ENCODE measurements around the gene ZNF407.

Gene ZNF407

GRCh38 chr18:74760026-74760425 lies 162.4 kb downstream of the ZNF407 start:
- peaks cover 42% of the 10 kb centered on the region for H3K36me3 Mint-ChIP-seq
- no peak overlapping the region for H3K27ac Mint-ChIP-seq
- H3K9me3 Mint-ChIP-seq: peaks cover 17% of the 10 kb centered on the region
- no peak for ATAC-seq (ENCODE audit: low read depth)
- H3K4me1 Mint-ChIP-seq: peaks cover 10% of the 10 kb centered on the region
- DNase-seq (ENCODE audit: low spot score in 2 of 2): no peak
- no peaks in the 10 kb centered on the region for H3K27me3 Mint-ChIP-seq
- H3K4me3 Mint-ChIP-seq: no peak overlapping the region

- peaks cover 39% of the 10 kb centered on the region for H3K36me3 Mint-ChIP-seq
- H3K9me3 Mint-ChIP-seq: peaks cover 17% of the 10 kb centered on the region
- ATAC-seq (ENCODE audit: low read depth) (no peak), DNase-seq (ENCODE audit: low spot score in 2 of 2) (no peak)
- no peak overlapping the region for H3K27ac Mint-ChIP-seq
- H3K27me3 Mint-ChIP-seq: no peaks in the 10 kb centered on the region
- peaks cover 7% of the 10 kb centered on the region for H3K4me1 Mint-ChIP-seq
- no peak overlapping the region for H3K4me3 Mint-ChIP-seq
Observed at GRCh38 chr18:74760436-74760835, 162.8 kb downstream of the ZNF407 start.

GRCh38 chr18:74766251-74766650 lies 168.6 kb downstream of the ZNF407 start:
- ATAC-seq (ENCODE audit: low read depth) (no peak), DNase-seq (ENCODE audit: low spot score in 2 of 2) (no peak)
- Mint-ChIP-seq H3K4me1 (peaks cover 8% of the 10 kb centered on the region), H3K9me3 (peaks cover 5% of the 10 kb centered on the region), H3K36me3 (peaks cover 13% of the 10 kb centered on the region), H3K4me3 (no peak overlapping the region), H3K27ac (no peak overlapping the region), H3K27me3 (no peaks in the 10 kb centered on the region)

DNA sequence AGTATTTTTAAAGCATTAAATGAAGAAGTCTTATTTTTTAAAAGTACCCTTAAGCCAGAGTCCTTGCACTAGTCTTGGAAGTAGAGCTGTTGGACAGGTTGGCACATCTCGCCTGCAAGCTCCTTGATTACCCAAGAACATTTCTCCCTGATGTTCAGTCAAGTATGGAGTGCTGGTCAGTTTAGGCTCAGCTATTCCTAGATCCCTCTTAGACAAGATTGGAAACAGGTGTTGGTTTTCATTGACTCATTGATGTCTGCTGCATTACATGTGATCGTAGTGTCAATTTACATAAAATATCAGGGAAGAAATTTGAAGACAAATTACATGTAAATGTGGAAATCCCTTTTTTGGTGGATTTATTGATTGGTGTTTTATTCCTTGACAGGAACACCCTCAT lies 170.4 kb downstream of the ZNF407 start:
- no peaks in the 10 kb centered on the region for H3K27me3 Mint-ChIP-seq
- no peak for ATAC-seq (ENCODE audit: low read depth)
- no peak overlapping the region for H3K4me3 Mint-ChIP-seq
- DNase-seq (ENCODE audit: low spot score in 2 of 2): no peak
- peaks cover 11% of the 10 kb centered on the region for H3K36me3 Mint-ChIP-seq
- no peak overlapping the region for H3K27ac Mint-ChIP-seq
- peaks cover 5% of the 10 kb centered on the region for H3K9me3 Mint-ChIP-seq
- H3K4me1 Mint-ChIP-seq: peaks cover 11% of the 10 kb centered on the region

- no peak overlapping the region for H3K4me3 Mint-ChIP-seq
- ATAC-seq (ENCODE audit: low read depth) (peak; percentile 78), DNase-seq (ENCODE audit: low spot score in 2 of 2) (no peak)
- no peaks in the 10 kb centered on the region for H3K27me3 Mint-ChIP-seq
- no peaks in the 10 kb centered on the region for H3K9me3 Mint-ChIP-seq
- peaks cover 9% of the 10 kb centered on the region for H3K36me3 Mint-ChIP-seq
- H3K4me1 Mint-ChIP-seq: peaks cover 22% of the 10 kb centered on the region
- no peak overlapping the region for H3K27ac Mint-ChIP-seq
Observed at GRCh38 chr18:74773171-74773624, 175.5 kb downstream of the ZNF407 start.

GRCh38 chr18:74774486-74774885 lies 176.8 kb downstream of the ZNF407 start:
- Mint-ChIP-seq H3K27me3 (no peaks in the 10 kb centered on the region), H3K27ac (no peak overlapping the region), H3K4me1 (peaks cover 22% of the 10 kb centered on the region), H3K9me3 (no peaks in the 10 kb centered on the region), H3K36me3 (peaks cover 10% of the 10 kb centered on the region), H3K4me3 (no peak overlapping the region)
- ATAC-seq (ENCODE audit: low read depth) (no peak), DNase-seq (ENCODE audit: low spot score in 2 of 2) (no peak)

DNA sequence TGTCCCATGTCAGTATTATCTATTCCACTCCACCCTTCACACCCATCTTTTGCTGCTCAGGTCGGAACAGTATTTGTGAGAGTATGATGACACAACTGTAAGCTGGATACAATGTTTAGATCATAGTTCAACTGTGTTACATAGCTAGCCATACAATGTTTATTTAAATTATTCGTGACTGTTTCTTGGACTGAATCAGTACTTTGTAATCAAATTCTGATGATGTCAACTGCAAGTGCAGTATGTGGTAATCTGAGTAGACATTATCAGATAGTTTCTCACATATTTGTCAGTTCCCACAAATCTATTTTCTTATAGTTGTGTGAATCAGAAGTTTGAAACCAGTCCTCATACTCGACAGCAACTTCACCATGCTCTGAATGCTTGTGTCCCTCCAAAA lies 177.6 kb downstream of the ZNF407 start:
- Mint-ChIP-seq H3K4me3 (no peak overlapping the region), H3K4me1 (peaks cover 22% of the 10 kb centered on the region), H3K27ac (no peak overlapping the region), H3K9me3 (no peaks in the 10 kb centered on the region), H3K27me3 (no peaks in the 10 kb centered on the region), H3K36me3 (peaks cover 10% of the 10 kb centered on the region)
- ATAC-seq (ENCODE audit: low read depth) (no peak), DNase-seq (ENCODE audit: low spot score in 2 of 2) (no peak)

DNA sequence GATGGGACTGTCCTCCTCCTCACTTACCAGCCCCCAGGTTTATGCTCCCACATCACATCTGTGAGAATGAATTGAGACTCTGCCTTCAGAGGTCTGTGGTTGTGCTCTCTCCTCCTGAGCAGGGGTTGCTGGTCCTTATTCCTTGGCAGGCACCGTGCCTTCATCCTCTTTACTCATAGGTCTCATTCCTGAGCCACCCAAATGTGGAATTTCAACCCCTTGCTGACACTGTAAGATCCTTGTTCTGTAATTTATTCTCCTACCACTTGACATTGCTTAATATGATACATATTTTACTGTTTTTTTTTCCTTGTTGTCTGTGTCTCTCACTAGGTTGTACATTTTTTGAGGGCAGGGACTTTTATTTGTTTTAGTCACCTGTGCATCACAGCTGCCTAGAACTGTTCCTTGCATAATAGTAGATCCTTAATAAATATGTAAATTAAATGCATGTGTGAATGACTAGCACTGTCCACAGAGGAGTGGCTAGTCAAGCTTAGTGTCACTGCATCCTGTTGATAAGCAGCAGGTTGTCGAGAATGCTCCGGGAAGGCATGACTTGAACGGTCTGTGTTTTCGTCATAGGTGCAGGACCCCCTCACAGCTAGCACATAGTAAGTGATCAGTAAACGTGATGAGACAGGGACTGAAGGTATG lies 180.6 kb downstream of the ZNF407 start:
- H3K4me1 Mint-ChIP-seq: peaks cover 12% of the 10 kb centered on the region
- ATAC-seq (ENCODE audit: low read depth): no peak
- no peak overlapping the region for H3K27ac Mint-ChIP-seq
- no peaks in the 10 kb centered on the region for H3K9me3 Mint-ChIP-seq
- H3K27me3 Mint-ChIP-seq: no peaks in the 10 kb centered on the region
- DNase-seq (ENCODE audit: low spot score in 2 of 2): no peak
- H3K36me3 Mint-ChIP-seq: peaks cover 13% of the 10 kb centered on the region
- H3K4me3 Mint-ChIP-seq: no peak overlapping the region

DNA sequence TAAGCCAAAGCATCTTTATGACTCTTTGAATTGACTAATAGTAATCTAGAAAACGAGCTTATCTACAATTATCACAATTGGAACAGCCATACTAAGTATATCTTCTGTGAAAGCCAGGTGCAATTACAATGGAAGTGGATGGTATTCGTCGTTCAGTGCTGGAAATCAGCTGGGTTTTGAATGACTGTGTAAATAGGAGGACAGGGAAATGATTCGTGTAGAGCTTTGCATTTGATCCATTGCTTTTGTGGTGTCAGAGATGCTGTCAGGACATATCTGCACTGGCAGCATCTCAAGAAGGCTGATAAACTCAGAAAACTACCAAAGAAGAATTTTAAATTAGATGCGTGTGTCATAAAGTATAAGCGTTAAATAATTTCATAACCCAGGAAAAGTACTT lies 187.1 kb downstream of the ZNF407 start:
- Mint-ChIP-seq H3K27me3 (no peaks in the 10 kb centered on the region), H3K4me1 (no peaks in the 10 kb centered on the region), H3K4me3 (no peak overlapping the region), H3K9me3 (no peaks in the 10 kb centered on the region), H3K27ac (no peak overlapping the region), H3K36me3 (peaks cover 21% of the 10 kb centered on the region)
- no peak for ATAC-seq (ENCODE audit: low read depth)
- no peak for DNase-seq (ENCODE audit: low spot score in 2 of 2)

- Mint-ChIP-seq H3K27me3 (no peaks in the 10 kb centered on the region), H3K9me3 (no peaks in the 10 kb centered on the region)
Observed at GRCh38 chr18:74785632-74786031, 188.0 kb downstream of the ZNF407 start.

DNA sequence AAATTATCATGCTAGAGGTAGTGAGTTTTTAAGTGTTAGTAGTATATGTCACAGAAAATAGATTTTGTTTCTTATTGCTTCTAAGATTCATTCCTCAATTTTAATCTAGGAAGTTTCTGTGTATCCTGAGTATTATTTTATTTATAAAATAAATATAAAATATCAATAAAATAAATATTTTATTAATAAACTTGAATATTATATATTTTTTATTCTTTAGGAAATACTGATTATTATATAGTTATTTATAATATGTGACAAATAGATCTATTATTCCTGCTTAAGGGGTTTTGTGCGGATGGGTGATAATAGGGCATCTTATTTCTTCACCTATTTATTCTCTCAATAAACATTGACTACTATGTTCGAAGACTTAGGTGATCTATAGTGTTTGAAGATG lies 191.0 kb downstream of the ZNF407 start:
- H3K27ac Mint-ChIP-seq: no peak overlapping the region
- no peak overlapping the region for H3K4me3 Mint-ChIP-seq
- ATAC-seq (ENCODE audit: low read depth) (no peak), DNase-seq (ENCODE audit: low spot score in 2 of 2) (no peak)
- H3K9me3 Mint-ChIP-seq: no peaks in the 10 kb centered on the region
- peaks cover 22% of the 10 kb centered on the region for H3K36me3 Mint-ChIP-seq
- H3K4me1 Mint-ChIP-seq: no peaks in the 10 kb centered on the region
- H3K27me3 Mint-ChIP-seq: no peaks in the 10 kb centered on the region

More at GRCh38 chr18:74785632-74786031, 188.0 kb downstream of the ZNF407 start:
- Mint-ChIP-seq H3K4me3 (no peak overlapping the region), H3K36me3 (peaks cover 21% of the 10 kb centered on the region), H3K27ac (no peak overlapping the region), H3K4me1 (no peaks in the 10 kb centered on the region)
- DNase-seq (ENCODE audit: low spot score in 2 of 2): no peak
- no peak for ATAC-seq (ENCODE audit: low read depth)

GRCh38 chr18:74789078-74789477 lies 191.4 kb downstream of the ZNF407 start:
- Mint-ChIP-seq H3K27ac (no peak overlapping the region), H3K27me3 (no peaks in the 10 kb centered on the region), H3K4me3 (no peak overlapping the region), H3K9me3 (no peaks in the 10 kb centered on the region), H3K36me3 (peaks cover 22% of the 10 kb centered on the region), H3K4me1 (no peaks in the 10 kb centered on the region)
- ATAC-seq (ENCODE audit: low read depth) (no peak), DNase-seq (ENCODE audit: low spot score in 2 of 2) (no peak)

- no peak overlapping the region for H3K27ac Mint-ChIP-seq
- H3K9me3 Mint-ChIP-seq: no peaks in the 10 kb centered on the region
- no peak overlapping the region for H3K4me3 Mint-ChIP-seq
- no peak for DNase-seq (ENCODE audit: low spot score in 2 of 2)
- peaks cover 15% of the 10 kb centered on the region for H3K36me3 Mint-ChIP-seq
- no peaks in the 10 kb centered on the region for H3K27me3 Mint-ChIP-seq
- ATAC-seq (ENCODE audit: low read depth): no peak
- H3K4me1 Mint-ChIP-seq: peaks cover under 1% of the 10 kb centered on the region
Observed at GRCh38 chr18:74790451-74790850, 192.8 kb downstream of the ZNF407 start.

GRCh38 chr18:74791501-74792194 lies 194.0 kb downstream of the ZNF407 start:
- ATAC-seq (ENCODE audit: low read depth): no peak
- Mint-ChIP-seq H3K27ac (no peak overlapping the region), H3K4me1 (peaks cover 6% of the 10 kb centered on the region), H3K4me3 (no peak overlapping the region), H3K9me3 (no peaks in the 10 kb centered on the region), H3K27me3 (no peaks in the 10 kb centered on the region), H3K36me3 (peaks cover 16% of the 10 kb centered on the region)
- no peak for DNase-seq (ENCODE audit: low spot score in 2 of 2)

- Mint-ChIP-seq H3K27me3 (no peaks in the 10 kb centered on the region), H3K9me3 (no peaks in the 10 kb centered on the region), H3K36me3 (peaks cover 12% of the 10 kb centered on the region), H3K27ac (no peak overlapping the region), H3K4me1 (peaks cover 19% of the 10 kb centered on the region), H3K4me3 (no peak overlapping the region)
- ATAC-seq (ENCODE audit: low read depth): no peak
- no peak for DNase-seq (ENCODE audit: low spot score in 2 of 2)
Observed at GRCh38 chr18:74793746-74794145, 196.1 kb downstream of the ZNF407 start.

Data from memory B cell (primary cell).